Measurements from ENCODE around the gene CCDC178.

The CCDC178 gene

GRCh38 chr18:32910694-32911296, 529.7 kb downstream of the CCDC178 start:
- Histone ChIP-seq H3K36me3 (ENCODE audit: insufficient read depth, insufficient read length, low read length) (no peaks in the 10 kb centered on the region), H3K9me3 (ENCODE audit: insufficient read depth, low read length) (no peaks in the 10 kb centered on the region), H3K9ac (ENCODE audit: insufficient read length, low read depth) (no peak overlapping the region), H3K4me1 (ENCODE audit: insufficient read depth, insufficient read length) (no peaks in the 10 kb centered on the region), H3K27me3 (ENCODE audit: insufficient read depth, insufficient read length) (no peaks in the 10 kb centered on the region), H3K4me3 (ENCODE audit: insufficient read length, low read depth) (no peak overlapping the region)
- no peak for DNase-seq (ENCODE audit: low read depth, low spot score)
- TF ChIP-seq ZNF274 (IDR thresholded peaks at IDR 0.05; ENCODE audit: low read depth, low read length) = no peak
- no peak for TF ChIP-seq YY1 (IDR thresholded peaks at IDR 0.05; ENCODE audit: insufficient read depth, insufficient read length)
- no peak for TF ChIP-seq SUZ12 (IDR thresholded peaks at IDR 0.05; ENCODE audit: extremely low read depth, insufficient read depth, insufficient read length)

- no peak overlapping the region for H3K9ac ChIP-seq (ENCODE audit: insufficient read length, low read depth)
- H3K4me3 ChIP-seq (ENCODE audit: insufficient read length, low read depth) = no peak overlapping the region
- no peaks in the 10 kb centered on the region for H3K9me3 ChIP-seq (ENCODE audit: insufficient read depth, low read length)
- no peaks in the 10 kb centered on the region for H3K36me3 ChIP-seq (ENCODE audit: insufficient read depth, insufficient read length, low read length)
- H3K27me3 ChIP-seq (ENCODE audit: insufficient read depth, insufficient read length) = no peaks in the 10 kb centered on the region
- DNase-seq (ENCODE audit: low read depth, low spot score) = no peak
- no peak for TF ChIP-seq ZNF274 (IDR thresholded peaks at IDR 0.05; ENCODE audit: low read depth, low read length)
- no peaks in the 10 kb centered on the region for H3K4me1 ChIP-seq (ENCODE audit: insufficient read depth, insufficient read length)
Observed at GRCh38 chr18:32909798-32910561, 530.5 kb downstream of the CCDC178 start.

- DNase-seq (ENCODE audit: low read depth, low spot score) = no peak
- no peak for TF ChIP-seq ZNF274 (IDR thresholded peaks at IDR 0.05; ENCODE audit: low read depth, low read length)
- no peak for TF ChIP-seq SUZ12 (IDR thresholded peaks at IDR 0.05; ENCODE audit: extremely low read depth, insufficient read depth, insufficient read length)
- TF ChIP-seq YY1 (IDR thresholded peaks at IDR 0.05; ENCODE audit: insufficient read depth, insufficient read length) = no peak
- no peaks in the 10 kb centered on the region for H3K9me3 ChIP-seq (ENCODE audit: insufficient read depth, low read length)
- no peak overlapping the region for H3K9ac ChIP-seq (ENCODE audit: insufficient read length, low read depth)
- H3K4me1 ChIP-seq (ENCODE audit: insufficient read depth, insufficient read length) = no peaks in the 10 kb centered on the region
- no peak overlapping the region for H3K4me3 ChIP-seq (ENCODE audit: insufficient read length, low read depth)
- no peaks in the 10 kb centered on the region for H3K27me3 ChIP-seq (ENCODE audit: insufficient read depth, insufficient read length)
- no peaks in the 10 kb centered on the region for H3K36me3 ChIP-seq (ENCODE audit: insufficient read depth, insufficient read length, low read length)
Observed at GRCh38 chr18:32908424-32908805, 532.1 kb downstream of the CCDC178 start.

GRCh38 chr18:32907648-32908423, 532.7 kb downstream of the CCDC178 start:
- Histone ChIP-seq H3K36me3 (ENCODE audit: insufficient read depth, insufficient read length, low read length) (no peaks in the 10 kb centered on the region), H3K9me3 (ENCODE audit: insufficient read depth, low read length) (no peaks in the 10 kb centered on the region), H3K27me3 (ENCODE audit: insufficient read depth, insufficient read length) (no peaks in the 10 kb centered on the region), H3K9ac (ENCODE audit: insufficient read length, low read depth) (no peak overlapping the region), H3K4me3 (ENCODE audit: insufficient read length, low read depth) (no peak overlapping the region), H3K4me1 (ENCODE audit: insufficient read depth, insufficient read length) (no peaks in the 10 kb centered on the region)
- no peak for TF ChIP-seq ZNF274 (IDR thresholded peaks at IDR 0.05; ENCODE audit: low read depth, low read length)
- no peak for TF ChIP-seq SUZ12 (IDR thresholded peaks at IDR 0.05; ENCODE audit: extremely low read depth, insufficient read depth, insufficient read length)
- TF ChIP-seq YY1 (IDR thresholded peaks at IDR 0.05; ENCODE audit: insufficient read depth, insufficient read length) = no peak
- no peak for DNase-seq (ENCODE audit: low read depth, low spot score)

GRCh38 chr18:32907311-32907585, 533.3 kb downstream of the CCDC178 start:
- DNase-seq (ENCODE audit: low read depth, low spot score) = no peak
- Histone ChIP-seq H3K36me3 (ENCODE audit: insufficient read depth, insufficient read length, low read length) (no peaks in the 10 kb centered on the region), H3K4me3 (ENCODE audit: insufficient read length, low read depth) (no peak overlapping the region), H3K27me3 (ENCODE audit: insufficient read depth, insufficient read length) (no peaks in the 10 kb centered on the region), H3K4me1 (ENCODE audit: insufficient read depth, insufficient read length) (no peaks in the 10 kb centered on the region), H3K9ac (ENCODE audit: insufficient read length, low read depth) (no peak overlapping the region), H3K9me3 (ENCODE audit: insufficient read depth, low read length) (no peaks in the 10 kb centered on the region)
- TF ChIP-seq SUZ12 (IDR thresholded peaks at IDR 0.05; ENCODE audit: extremely low read depth, insufficient read depth, insufficient read length) = no peak
- TF ChIP-seq ZNF274 (IDR thresholded peaks at IDR 0.05; ENCODE audit: low read depth, low read length) = no peak
- no peak for TF ChIP-seq YY1 (IDR thresholded peaks at IDR 0.05; ENCODE audit: insufficient read depth, insufficient read length)

- no peaks in the 10 kb centered on the region for H3K4me1 ChIP-seq (ENCODE audit: insufficient read depth, insufficient read length)
- no peaks in the 10 kb centered on the region for H3K9me3 ChIP-seq (ENCODE audit: insufficient read depth, low read length)
- no peak for DNase-seq (ENCODE audit: low read depth, low spot score)
- no peaks in the 10 kb centered on the region for H3K36me3 ChIP-seq (ENCODE audit: insufficient read depth, insufficient read length, low read length)
- TF ChIP-seq YY1 (IDR thresholded peaks at IDR 0.05; ENCODE audit: insufficient read depth, insufficient read length) = no peak
- no peak for TF ChIP-seq ZNF274 (IDR thresholded peaks at IDR 0.05; ENCODE audit: low read depth, low read length)
- no peak for TF ChIP-seq SUZ12 (IDR thresholded peaks at IDR 0.05; ENCODE audit: extremely low read depth, insufficient read depth, insufficient read length)
- no peaks in the 10 kb centered on the region for H3K27me3 ChIP-seq (ENCODE audit: insufficient read depth, insufficient read length)
- H3K9ac ChIP-seq (ENCODE audit: insufficient read length, low read depth) = no peak overlapping the region
- no peak overlapping the region for H3K4me3 ChIP-seq (ENCODE audit: insufficient read length, low read depth)
Observed at GRCh38 chr18:32906506-32907310, 533.8 kb downstream of the CCDC178 start.

GRCh38 chr18:32905651-32906050, 534.9 kb downstream of the CCDC178 start:
- no peak for TF ChIP-seq ZNF274 (IDR thresholded peaks at IDR 0.05; ENCODE audit: low read depth, low read length)
- no peak for TF ChIP-seq YY1 (IDR thresholded peaks at IDR 0.05; ENCODE audit: insufficient read depth, insufficient read length)
- TF ChIP-seq SUZ12 (IDR thresholded peaks at IDR 0.05; ENCODE audit: extremely low read depth, insufficient read depth, insufficient read length) = no peak
- H3K4me3 ChIP-seq (ENCODE audit: insufficient read length, low read depth) = no peak overlapping the region
- H3K4me1 ChIP-seq (ENCODE audit: insufficient read depth, insufficient read length) = no peaks in the 10 kb centered on the region
- H3K9me3 ChIP-seq (ENCODE audit: insufficient read depth, low read length) = no peaks in the 10 kb centered on the region
- no peak for DNase-seq (ENCODE audit: low read depth, low spot score)
- no peaks in the 10 kb centered on the region for H3K27me3 ChIP-seq (ENCODE audit: insufficient read depth, insufficient read length)
- H3K36me3 ChIP-seq (ENCODE audit: insufficient read depth, insufficient read length, low read length) = no peaks in the 10 kb centered on the region
- no peak overlapping the region for H3K9ac ChIP-seq (ENCODE audit: insufficient read length, low read depth)
